Effector memory CD8-positive, alpha-beta T cell (primary cell): ENCODE results near the gene CABYR.

Source experiments
- ATAC-seq: fragments of 150-1000 bp; cut with Tn5 transposase; replicated peaks from 2 replicates; pipeline ENCODE4 v1.10.0; 2021; ENCODE audit warnings: mild to moderate bottlenecking, moderate library complexity
- DNase-seq, 3 experiments: peaks; one replicate each; pipeline ENCODE4 v3.0.0; 2021
- H3K27ac Mint-ChIP-seq, 2 donors: one replicate each; pipeline ENCODE4 v1.8.0; 2022; ENCODE audit warnings: mild to moderate bottlenecking in 2 of 2, mixed read lengths in 2 of 2, moderate library complexity in 2 of 2
- H3K27me3 Mint-ChIP-seq, 2 donors: one replicate each; pipeline ENCODE4 v1.8.0; 2022; ENCODE audit warnings: mixed read lengths in 2 of 2
- H3K36me3 Mint-ChIP-seq: one replicate; pipeline ENCODE4 v1.8.0; 2022; ENCODE audit warnings: mild to moderate bottlenecking, moderate library complexity, mixed read lengths; ENCODE audit not compliant: insufficient read depth
- H3K4me1 Mint-ChIP-seq, 2 donors: one replicate each; pipeline ENCODE4 v1.8.0; 2022; ENCODE audit warnings: low read depth in 2 of 2, mixed read lengths in 2 of 2
- H3K4me3 Mint-ChIP-seq, 2 donors: one replicate each; pipeline ENCODE4 v1.8.0; 2022; ENCODE audit warnings: mild to moderate bottlenecking in 2 of 2, mixed read lengths in 2 of 2, moderate library complexity in 2 of 2
- H3K9me3 Mint-ChIP-seq, 2 donors: one replicate each; pipeline ENCODE4 v1.8.0; 2022; ENCODE audit warnings: mixed read lengths in 2 of 2

The CABYR gene

GRCh38 chr18:24187689-24188088 lies 48.8 kb downstream of the CABYR start:
- H3K4me1 Mint-ChIP-seq: no peaks in the 10 kb centered on the region
- no peaks in the 10 kb centered on the region for H3K9me3 Mint-ChIP-seq
- ATAC-seq (no peak), DNase-seq (no peak)
- no peaks in the 10 kb centered on the region for H3K36me3 Mint-ChIP-seq
- H3K27ac Mint-ChIP-seq: peak overlapping the region in 1 of 2 donors; percentile 4
- peaks cover 38 to 58% of the 10 kb centered on the region in 2 donors for H3K27me3 Mint-ChIP-seq
- H3K4me3 Mint-ChIP-seq: no peak overlapping the region

GRCh38 chr18:24188120-24188519 lies 49.3 kb downstream of the CABYR start:
- DNase-seq (no peak), ATAC-seq (no peak)
- Mint-ChIP-seq H3K4me1 (no peaks in the 10 kb centered on the region), H3K9me3 (no peaks in the 10 kb centered on the region), H3K4me3 (no peak overlapping the region), H3K27ac (no peak overlapping the region), H3K27me3 (peaks cover 41 to 63% of the 10 kb centered on the region in 2 donors), H3K36me3 (no peaks in the 10 kb centered on the region)

GRCh38 chr18:24189007-24189528 lies 50.2 kb downstream of the CABYR start:
- H3K27me3 Mint-ChIP-seq: peaks cover 48 to 61% of the 10 kb centered on the region in 2 donors
- H3K36me3 Mint-ChIP-seq: no peaks in the 10 kb centered on the region
- H3K4me1 Mint-ChIP-seq: no peaks in the 10 kb centered on the region
- H3K4me3 Mint-ChIP-seq: no peak overlapping the region
- ATAC-seq (no peak), DNase-seq (no peak)
- H3K9me3 Mint-ChIP-seq: no peaks in the 10 kb centered on the region
- no peak overlapping the region for H3K27ac Mint-ChIP-seq

GRCh38 chr18:24189664-24190346 lies 50.9 kb downstream of the CABYR start:
- Mint-ChIP-seq H3K4me1 (no peaks in the 10 kb centered on the region), H3K27me3 (peaks cover 42 to 53% of the 10 kb centered on the region in 2 donors), H3K4me3 (no peak overlapping the region), H3K36me3 (no peaks in the 10 kb centered on the region), H3K9me3 (no peaks in the 10 kb centered on the region), H3K27ac (no peak overlapping the region)
- ATAC-seq (no peak), DNase-seq (no peak)

GRCh38 chr18:24190590-24190989 lies 51.7 kb downstream of the CABYR start:
- peaks cover 38 to 48% of the 10 kb centered on the region in 2 donors for H3K27me3 Mint-ChIP-seq
- no peak overlapping the region for H3K27ac Mint-ChIP-seq
- DNase-seq (no peak), ATAC-seq (no peak)
- no peaks in the 10 kb centered on the region for H3K4me1 Mint-ChIP-seq
- no peak overlapping the region for H3K4me3 Mint-ChIP-seq
- no peaks in the 10 kb centered on the region for H3K36me3 Mint-ChIP-seq
- H3K9me3 Mint-ChIP-seq: no peaks in the 10 kb centered on the region

GRCh38 chr18:24195296-24196053 lies 56.6 kb downstream of the CABYR start:
- H3K4me1 Mint-ChIP-seq: no peaks in the 10 kb centered on the region
- H3K36me3 Mint-ChIP-seq: no peaks in the 10 kb centered on the region
- no peak overlapping the region for H3K4me3 Mint-ChIP-seq
- H3K27me3 Mint-ChIP-seq: peaks cover 25 to 32% of the 10 kb centered on the region in 2 donors
- no peak for ATAC-seq
- H3K9me3 Mint-ChIP-seq: no peaks in the 10 kb centered on the region
- H3K27ac Mint-ChIP-seq: no peak overlapping the region
- DNase-seq: no peak

GRCh38 chr18:24196764-24197163 lies 57.9 kb downstream of the CABYR start:
- ATAC-seq (no peak), DNase-seq (no peak)
- Mint-ChIP-seq H3K9me3 (no peaks in the 10 kb centered on the region), H3K4me3 (no peak overlapping the region), H3K27ac (no peak overlapping the region), H3K4me1 (no peaks in the 10 kb centered on the region), H3K36me3 (no peaks in the 10 kb centered on the region), H3K27me3 (peaks cover 32% of the 10 kb centered on the region in 2 donors)

GRCh38 chr18:24197412-24197811 lies 58.5 kb downstream of the CABYR start:
- ATAC-seq (no peak), DNase-seq (no peak)
- no peak overlapping the region for H3K4me3 Mint-ChIP-seq
- peaks cover 27 to 31% of the 10 kb centered on the region in 2 donors for H3K27me3 Mint-ChIP-seq
- H3K4me1 Mint-ChIP-seq: no peaks in the 10 kb centered on the region
- no peaks in the 10 kb centered on the region for H3K36me3 Mint-ChIP-seq
- no peaks in the 10 kb centered on the region for H3K9me3 Mint-ChIP-seq
- H3K27ac Mint-ChIP-seq: no peak overlapping the region

- Mint-ChIP-seq H3K4me3 (no peak overlapping the region), H3K27me3 (peaks cover 23 to 30% of the 10 kb centered on the region in 2 donors), H3K9me3 (no peaks in the 10 kb centered on the region), H3K36me3 (no peaks in the 10 kb centered on the region), H3K4me1 (no peaks in the 10 kb centered on the region), H3K27ac (no peak overlapping the region)
- ATAC-seq: no peak
- no peak for DNase-seq
These were observed 59.6 kb downstream of the CABYR start for GRCh38 chr18:24198461-24198860.

GRCh38 chr18:24199372-24199962 lies 60.6 kb downstream of the CABYR start:
- H3K27me3 Mint-ChIP-seq: peaks cover 19 to 34% of the 10 kb centered on the region in 2 donors
- H3K4me1 Mint-ChIP-seq: no peaks in the 10 kb centered on the region
- H3K9me3 Mint-ChIP-seq: no peaks in the 10 kb centered on the region
- H3K36me3 Mint-ChIP-seq: no peaks in the 10 kb centered on the region
- no peak overlapping the region for H3K27ac Mint-ChIP-seq
- DNase-seq (no peak), ATAC-seq (no peak)
- no peak overlapping the region for H3K4me3 Mint-ChIP-seq

- no peak for DNase-seq
- ATAC-seq: no peak
- Mint-ChIP-seq H3K4me1 (no peaks in the 10 kb centered on the region), H3K27ac (no peak overlapping the region), H3K36me3 (no peaks in the 10 kb centered on the region), H3K4me3 (no peak overlapping the region), H3K9me3 (no peaks in the 10 kb centered on the region), H3K27me3 (peaks cover 22 to 34% of the 10 kb centered on the region in 2 donors)
These were observed 61.8 kb downstream of the CABYR start for GRCh38 chr18:24200494-24201290.

GRCh38 chr18:24201699-24202687 lies 63.1 kb downstream of the CABYR start:
- ATAC-seq (no peak), DNase-seq (no peak)
- H3K4me3 Mint-ChIP-seq: no peak overlapping the region
- H3K27me3 Mint-ChIP-seq: peaks cover 28 to 42% of the 10 kb centered on the region in 2 donors
- H3K36me3 Mint-ChIP-seq: no peaks in the 10 kb centered on the region
- H3K9me3 Mint-ChIP-seq: no peaks in the 10 kb centered on the region
- H3K27ac Mint-ChIP-seq: no peak overlapping the region
- no peaks in the 10 kb centered on the region for H3K4me1 Mint-ChIP-seq
